Tibial nerve (tissue), 4 donors: ENCODE measurements around the gene SLC25A14.

Source experiments
- CTCF ChIP-seq, 5 experiments: fragments of 200-600 bp in 3 of 5; fragments of 450-650 bp in 2 of 5; sonication (generic) in 3 of 5; IDR thresholded peaks; one replicate each; pipeline ENCODE4 v1.5.1; 2016 to 2019; ENCODE audit warnings: antibody characterized with exemption in 5 of 5, mild to moderate bottlenecking in 3 of 5, moderate library complexity in 2 of 5
- EP300 ChIP-seq, 2 donors: sonication (generic); formaldehyde crosslinking; IDR thresholded peaks; one replicate each; pipeline ENCODE4 v1.6.1; 2017; ENCODE audit warnings: antibody characterized with exemption in 2 of 2, mild to moderate bottlenecking in 1 of 2
- POLR2A ChIP-seq, 2 donors: fragments of 450-650 bp; IDR thresholded peaks; one replicate each; pipeline ENCODE4 v1.6.1; 2017; ENCODE audit warnings: antibody characterized with exemption in 2 of 2, mild to moderate bottlenecking in 2 of 2, moderate library complexity in 2 of 2

- TF ChIP-seq POLR2A (IDR thresholded peaks at IDR 0.05) (no peak), CTCF (IDR thresholded peaks at IDR 0.05) (no peak), EP300 (IDR thresholded peaks at IDR 0.05) (no peak)
Measured at GRCh38 chrX:130347321-130347720, 7.6 kb downstream of the SLC25A14 start.
